Mucosa of rectum (tissue), 2 donors: ENCODE data around the gene FAM53B.

Source experiments
- H3K27ac ChIP-seq, 2 donors: one replicate each; pipeline ENCODE4 v1.7.0; 2013; ENCODE audit warnings: inconsistent platforms in 2 of 2, low read depth in 2 of 2, low read length in 2 of 2
- H3K27me3 ChIP-seq, 2 donors: one replicate each; pipeline ENCODE4 v1.7.0; 2013; ENCODE audit warnings: low read length in 2 of 2; ENCODE audit not compliant: control insufficient read depth in 2 of 2, insufficient read depth in 2 of 2
- H3K36me3 ChIP-seq, 2 donors: one replicate each; pipeline ENCODE4 v1.7.0; 2013; ENCODE audit warnings: low read length in 2 of 2; ENCODE audit not compliant: control insufficient read depth in 2 of 2, insufficient read depth in 2 of 2
- H3K4me1 ChIP-seq, 2 donors: one replicate each; pipeline ENCODE4 v1.7.0; 2013; ENCODE audit warnings: low read length in 2 of 2, mild to moderate bottlenecking in 1 of 2; ENCODE audit not compliant: control insufficient read depth in 2 of 2, insufficient read depth in 2 of 2
- H3K4me3 ChIP-seq, 2 donors: one replicate each; pipeline ENCODE4 v1.7.0; 2013; ENCODE audit warnings: low read length in 2 of 2
- H3K9ac ChIP-seq, 2 donors: one replicate each; pipeline ENCODE4 v1.7.0; 2013; ENCODE audit warnings: low read length in 2 of 2, low read depth in 1 of 2, mild to moderate bottlenecking in 1 of 2
- H3K9me3 ChIP-seq, 2 donors: one replicate each; pipeline ENCODE4 v1.7.0; 2013; ENCODE audit warnings: low read length in 2 of 2; ENCODE audit not compliant: control insufficient read depth in 2 of 2
- donor health status: healthy.
- donor health status: Normal muscosa, but diverticular disease.

FAM53B gene

DNA sequence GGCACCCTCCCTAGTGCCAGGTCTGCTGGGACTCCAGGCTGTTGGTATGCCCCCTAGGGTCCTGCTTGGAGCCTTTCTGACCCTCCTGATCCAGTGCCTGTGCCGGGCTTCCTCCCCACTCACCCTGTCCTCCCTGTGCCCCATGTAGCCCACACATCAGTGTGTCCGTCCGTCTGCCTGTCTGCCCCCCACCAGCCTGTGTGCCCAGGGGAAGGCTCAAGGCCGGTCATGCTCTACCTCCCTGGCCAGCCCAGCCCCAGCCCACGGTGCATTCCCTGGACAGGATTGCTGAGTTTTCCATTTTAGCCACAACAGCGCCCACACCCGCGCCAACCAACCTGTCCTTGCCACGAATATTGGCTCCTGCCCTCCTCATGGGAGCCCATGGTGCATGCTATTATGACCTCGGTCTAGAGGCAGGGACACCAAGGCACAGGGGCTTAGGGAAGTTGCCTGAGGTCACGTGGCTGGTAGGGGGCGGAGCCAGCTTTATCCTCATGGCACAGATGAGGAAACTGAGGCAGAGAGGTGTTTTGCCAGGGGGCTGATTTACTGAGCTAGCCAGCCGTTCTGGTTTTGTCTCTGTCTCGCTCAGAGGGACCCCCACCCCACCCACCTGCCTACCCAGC, 136.0 kb downstream of the FAM53B start:
- Histone ChIP-seq H3K27me3 (no peaks in the 10 kb centered on the region), H3K9ac (no peak overlapping the region), H3K36me3 (no peaks in the 10 kb centered on the region), H3K9me3 (no peaks in the 10 kb centered on the region), H3K4me1 (no peaks in the 10 kb centered on the region), H3K27ac (no peak overlapping the region), H3K4me3 (no peak overlapping the region)

DNA sequence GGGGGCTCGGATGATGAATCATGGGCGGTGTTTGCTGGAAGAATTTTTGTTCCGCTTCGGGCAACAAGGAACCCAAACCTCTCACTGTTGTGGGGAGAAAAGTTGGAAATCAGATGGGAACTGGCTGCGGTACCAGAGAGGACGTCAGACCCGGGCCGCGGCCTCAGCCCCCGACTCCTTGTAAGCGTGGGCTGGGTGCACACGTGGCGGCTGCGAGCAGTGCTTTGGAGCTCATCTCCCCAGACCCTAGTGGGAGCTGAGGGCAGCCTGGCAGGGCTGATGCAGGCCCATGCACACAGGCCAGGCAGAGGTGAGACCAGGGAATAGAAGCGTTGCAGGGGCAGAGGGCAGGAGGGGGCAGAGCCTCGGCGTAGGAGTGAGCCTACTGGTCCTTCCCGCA, 136.5 kb downstream of the FAM53B start:
- Histone ChIP-seq H3K4me1 (no peaks in the 10 kb centered on the region), H3K27me3 (no peaks in the 10 kb centered on the region), H3K27ac (no peak overlapping the region), H3K36me3 (no peaks in the 10 kb centered on the region), H3K4me3 (no peak overlapping the region), H3K9me3 (no peaks in the 10 kb centered on the region), H3K9ac (no peak overlapping the region)

DNA sequence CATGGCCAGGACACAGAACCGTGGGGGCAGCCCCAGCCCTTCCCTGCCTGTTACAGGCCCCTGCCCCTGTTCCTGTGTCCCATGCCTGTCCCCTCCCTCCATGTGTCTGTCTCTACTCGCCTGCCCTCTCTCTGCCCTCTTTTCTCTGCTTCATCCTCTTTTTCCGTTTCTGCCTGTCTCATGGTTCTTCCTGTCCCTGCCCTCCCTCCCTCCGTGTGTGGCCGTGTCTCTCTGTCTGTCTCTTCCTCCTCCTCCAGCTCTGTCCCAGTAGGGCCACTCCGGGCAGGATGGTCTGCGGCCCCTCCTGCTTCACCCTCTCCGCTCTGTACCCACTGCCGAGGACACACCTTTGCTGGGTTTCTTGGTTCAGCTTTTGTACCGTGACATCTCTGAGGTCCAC, 137.4 kb downstream of the FAM53B start:
- Histone ChIP-seq H3K27me3 (no peaks in the 10 kb centered on the region), H3K4me3 (no peak overlapping the region), H3K27ac (no peak overlapping the region), H3K4me1 (no peaks in the 10 kb centered on the region), H3K36me3 (no peaks in the 10 kb centered on the region), H3K9me3 (no peaks in the 10 kb centered on the region), H3K9ac (no peak overlapping the region)

DNA sequence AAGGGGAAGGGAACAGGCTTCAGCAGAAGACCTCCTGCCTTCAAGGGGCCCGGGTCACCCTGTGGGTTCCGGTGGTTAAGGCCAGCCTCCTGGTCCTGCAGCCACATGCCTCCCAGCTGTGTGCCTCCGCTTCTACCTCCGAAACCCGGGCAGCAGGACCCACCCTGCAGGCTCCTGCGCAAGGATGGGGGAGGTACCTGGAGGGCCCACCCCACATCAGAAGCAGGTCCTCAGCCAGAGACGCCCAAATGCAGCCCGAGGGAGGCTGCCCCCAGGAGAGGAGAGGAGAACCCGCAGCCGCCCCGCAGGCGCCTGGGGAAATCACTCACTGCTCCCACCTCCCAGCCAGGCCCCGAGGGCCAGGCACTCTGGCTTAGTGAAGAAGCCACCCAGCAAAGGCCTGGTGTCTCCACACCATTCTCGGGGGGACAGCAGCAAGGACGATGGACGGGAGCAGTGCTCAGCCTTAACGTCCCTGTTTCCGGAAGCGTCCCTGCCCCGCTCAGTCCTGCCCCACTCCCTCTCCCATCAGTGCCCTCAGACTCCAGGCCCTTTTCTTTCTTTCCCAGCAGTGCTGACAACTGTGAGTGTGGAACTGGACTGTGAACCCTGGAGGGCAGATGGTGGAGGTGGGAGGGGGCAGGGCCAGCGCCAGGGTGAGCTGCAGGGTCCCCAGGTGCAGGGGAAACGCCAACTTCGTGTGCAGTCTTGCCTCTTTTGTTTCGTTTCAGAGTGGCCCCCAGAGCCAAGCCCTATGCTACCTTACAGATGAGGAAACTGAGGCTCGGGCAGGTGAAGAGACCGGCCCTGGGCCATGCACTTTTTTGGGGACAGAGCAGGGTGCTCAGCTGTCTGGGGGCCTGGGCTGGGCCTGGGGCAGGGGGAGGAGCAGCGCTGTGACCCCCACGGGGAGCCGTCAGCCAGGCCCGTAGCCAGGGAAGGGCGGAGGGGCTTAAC, 138.0 kb downstream of the FAM53B start:
- no peak overlapping the region for H3K27ac ChIP-seq
- H3K36me3 ChIP-seq = no peaks in the 10 kb centered on the region
- no peak overlapping the region for H3K4me3 ChIP-seq
- no peaks in the 10 kb centered on the region for H3K4me1 ChIP-seq
- no peak overlapping the region for H3K9ac ChIP-seq
- H3K9me3 ChIP-seq = no peaks in the 10 kb centered on the region
- H3K27me3 ChIP-seq = no peaks in the 10 kb centered on the region

DNA sequence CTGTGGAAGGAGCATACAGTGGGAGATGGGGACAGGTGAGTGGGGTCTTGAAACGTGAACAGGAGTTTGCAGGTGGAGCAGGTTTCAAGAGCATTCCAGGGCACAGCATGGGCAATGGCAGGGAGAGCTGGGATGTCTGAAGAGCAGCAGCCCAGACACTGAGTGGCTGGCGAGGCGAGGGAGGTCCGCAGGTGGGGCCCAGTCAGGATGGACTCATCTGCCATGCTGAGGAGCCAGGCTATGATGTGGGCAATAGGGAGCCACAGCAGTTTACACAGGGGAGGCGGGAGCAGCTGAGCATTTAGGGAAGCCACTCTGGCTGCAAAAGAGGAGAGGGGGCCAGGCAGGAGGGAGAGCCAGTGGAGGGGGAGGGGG, 138.7 kb downstream of the FAM53B start:
- H3K4me3 ChIP-seq = no peak overlapping the region
- no peaks in the 10 kb centered on the region for H3K9me3 ChIP-seq
- no peak overlapping the region for H3K9ac ChIP-seq
- H3K4me1 ChIP-seq = no peaks in the 10 kb centered on the region
- no peaks in the 10 kb centered on the region for H3K27me3 ChIP-seq
- no peaks in the 10 kb centered on the region for H3K36me3 ChIP-seq
- H3K27ac ChIP-seq = no peak overlapping the region

DNA sequence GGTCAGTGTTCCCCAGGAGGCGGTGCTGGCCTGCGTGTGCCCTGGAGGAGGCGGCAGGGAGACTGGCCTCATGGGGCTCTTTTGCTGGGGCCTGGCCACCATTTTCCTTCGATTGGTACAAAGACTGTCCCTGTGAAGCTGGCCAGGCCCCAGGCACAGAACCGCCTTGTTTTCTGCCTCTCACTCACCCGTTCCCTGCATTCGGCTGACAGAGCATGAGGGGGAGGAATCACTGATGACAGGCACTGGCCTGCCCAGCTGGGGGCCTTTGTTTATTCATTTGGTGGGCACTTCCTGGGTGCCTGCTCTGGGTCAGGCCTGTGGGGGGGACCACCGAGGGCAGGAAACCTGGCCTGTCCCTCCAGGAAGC, 139.2 kb downstream of the FAM53B start:
- Histone ChIP-seq H3K4me3 (no peak overlapping the region), H3K27me3 (no peaks in the 10 kb centered on the region), H3K9ac (no peak overlapping the region), H3K36me3 (no peaks in the 10 kb centered on the region), H3K4me1 (no peaks in the 10 kb centered on the region), H3K27ac (no peak overlapping the region), H3K9me3 (no peaks in the 10 kb centered on the region)

DNA sequence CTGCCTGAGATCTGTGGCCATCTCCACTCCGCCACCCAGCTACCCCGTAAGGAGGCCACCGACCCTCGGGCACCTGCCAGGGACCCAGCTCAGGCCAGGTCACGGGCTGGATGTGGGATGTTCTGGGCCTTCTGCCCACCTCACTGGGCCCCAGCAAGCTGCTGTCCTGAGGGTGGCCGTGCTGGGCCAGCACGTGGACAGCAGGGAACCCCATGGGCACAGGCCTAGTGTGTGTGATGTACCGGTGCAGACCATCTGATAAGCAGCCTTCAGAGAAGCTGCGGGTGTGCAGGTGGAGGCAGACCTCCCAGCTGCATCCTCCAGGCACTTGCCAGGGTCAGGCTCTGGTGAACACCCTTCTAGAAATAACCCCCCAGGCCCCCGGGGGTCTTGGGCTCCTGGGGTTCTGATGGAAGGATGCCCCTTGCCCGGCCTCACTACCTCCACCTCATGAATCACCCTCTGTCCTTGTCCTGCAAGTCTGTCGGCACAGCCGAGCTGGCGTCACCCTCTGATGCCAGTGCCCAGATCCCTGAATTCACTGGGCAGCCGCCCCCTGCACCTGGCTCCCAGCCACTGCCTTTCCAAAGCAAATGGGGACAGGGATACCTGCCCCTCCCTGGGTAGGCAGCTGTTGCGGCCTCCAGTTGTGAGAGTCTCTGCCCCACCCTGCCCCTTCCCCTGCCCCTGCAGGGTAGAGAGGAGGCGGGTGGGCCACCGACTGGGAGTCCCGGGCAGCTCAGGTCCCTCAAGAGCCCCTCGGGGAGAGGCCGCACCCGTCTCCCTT, 139.8 kb downstream of the FAM53B start:
- no peak overlapping the region for H3K9ac ChIP-seq
- no peaks in the 10 kb centered on the region for H3K27me3 ChIP-seq
- no peak overlapping the region for H3K27ac ChIP-seq
- no peaks in the 10 kb centered on the region for H3K36me3 ChIP-seq
- no peaks in the 10 kb centered on the region for H3K9me3 ChIP-seq
- H3K4me3 ChIP-seq = no peak overlapping the region
- H3K4me1 ChIP-seq = no peaks in the 10 kb centered on the region

DNA sequence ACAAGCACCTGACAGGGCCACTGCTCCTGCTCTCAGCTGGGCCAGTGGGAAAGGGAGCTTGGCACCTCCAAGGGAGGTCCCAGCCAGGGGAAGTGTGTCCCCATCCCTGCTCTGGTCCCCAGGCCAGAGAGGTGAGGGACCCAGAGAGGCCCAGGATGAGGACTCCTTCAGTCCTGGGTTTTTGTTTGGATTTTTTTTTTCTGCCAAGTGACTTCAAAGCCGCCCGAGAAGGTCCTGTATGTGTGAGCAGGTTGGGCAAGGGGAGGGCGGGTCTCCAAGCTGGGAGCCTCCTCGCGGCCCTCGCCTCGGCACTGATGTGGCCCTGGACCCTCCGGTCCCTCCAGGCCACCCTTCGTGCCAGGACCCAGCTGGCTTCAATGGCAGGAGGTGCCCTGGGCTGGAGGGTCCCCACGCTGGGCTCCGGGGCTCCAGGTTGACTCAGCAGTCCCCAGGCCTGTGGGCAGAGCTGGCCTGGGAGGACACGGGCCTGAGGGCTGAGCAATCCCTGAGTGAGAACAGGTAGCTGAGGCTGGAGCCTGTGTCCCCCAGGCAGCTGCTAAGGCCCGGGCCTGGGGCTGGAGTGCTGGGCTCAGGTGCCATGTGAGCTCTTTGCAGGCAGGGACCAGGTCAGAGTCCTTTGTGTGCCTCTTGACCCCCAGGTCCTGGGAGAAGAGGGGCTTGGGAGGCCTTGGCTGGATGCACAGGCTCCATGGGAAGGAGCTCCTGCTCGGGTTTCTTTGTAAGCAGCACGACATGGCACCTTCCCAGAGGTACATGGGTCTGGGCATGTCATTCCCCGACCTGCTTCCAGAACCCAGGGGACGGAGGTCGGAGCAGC, 140.6 kb downstream of the FAM53B start:
- H3K9me3 ChIP-seq = no peaks in the 10 kb centered on the region
- no peak overlapping the region for H3K9ac ChIP-seq
- H3K4me3 ChIP-seq = no peak overlapping the region
- H3K27ac ChIP-seq = no peak overlapping the region
- no peaks in the 10 kb centered on the region for H3K4me1 ChIP-seq
- H3K36me3 ChIP-seq = no peaks in the 10 kb centered on the region
- no peaks in the 10 kb centered on the region for H3K27me3 ChIP-seq

DNA sequence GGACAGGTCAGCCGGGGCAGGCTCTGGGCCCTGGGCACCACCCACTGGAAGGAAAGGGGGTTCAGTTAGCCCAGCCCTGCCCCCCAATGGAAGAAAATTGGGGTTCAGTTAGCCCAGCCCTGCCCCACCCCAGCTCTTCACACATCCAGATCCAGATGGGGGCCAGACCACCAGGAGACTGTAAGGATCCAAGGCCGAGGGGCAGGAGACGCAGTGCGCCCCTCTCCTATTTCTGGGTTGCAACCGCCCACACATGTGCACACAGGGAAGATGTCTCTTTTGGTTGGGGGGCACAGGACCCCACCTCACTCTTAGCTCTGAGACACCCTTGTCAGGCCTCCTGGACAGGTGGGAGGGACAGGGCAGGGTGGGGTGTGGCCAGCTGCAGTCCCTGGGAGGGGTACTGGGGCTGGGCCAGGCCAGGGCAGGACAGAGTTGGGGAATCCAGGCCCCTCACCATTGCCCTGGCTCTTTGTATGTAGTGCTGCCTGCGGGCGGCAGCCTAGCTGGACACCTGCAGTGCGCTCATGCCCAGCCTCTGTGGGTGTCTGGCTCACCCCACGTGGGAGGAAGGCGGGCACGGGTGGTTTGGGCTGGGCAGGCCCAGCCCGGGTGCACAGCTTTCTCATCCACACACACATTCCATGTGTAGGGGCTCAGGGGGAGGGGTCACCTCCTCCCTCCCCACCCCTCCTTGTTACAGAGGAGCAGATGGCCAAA, 141.4 kb downstream of the FAM53B start:
- no peak overlapping the region for H3K27ac ChIP-seq
- no peak overlapping the region for H3K4me3 ChIP-seq
- no peaks in the 10 kb centered on the region for H3K4me1 ChIP-seq
- no peak overlapping the region for H3K9ac ChIP-seq
- H3K27me3 ChIP-seq = no peaks in the 10 kb centered on the region
- H3K9me3 ChIP-seq = no peaks in the 10 kb centered on the region
- no peaks in the 10 kb centered on the region for H3K36me3 ChIP-seq
